CD4-positive, alpha-beta T cell treated with Interleukin-10 for 1 hour (primary cell): ENCODE results near the gene LRRC56.

ENCODE experiments used
- DNase-seq: peaks from one replicate; pipeline ENCODE4 v3.0.0-alpha.2; 2020

Gene LRRC56

GRCh38 chr11:541433-541885 is 4.1 kb downstream of the LRRC56 start:
- no peak for DNase-seq

GRCh38 chr11:544817-545166 is 7.5 kb downstream of the LRRC56 start:
- DNase-seq, result no peak

- no peak for DNase-seq
Observed at GRCh38 chr11:545171-545570, 7.8 kb downstream of the LRRC56 start.

- no peak for DNase-seq
Observed at GRCh38 chr11:548700-549603, 11.6 kb downstream of the LRRC56 start.

GRCh38 chr11:550021-550745 is 12.9 kb downstream of the LRRC56 start:
- no peak for DNase-seq

- DNase-seq, result no peak
Observed at GRCh38 chr11:550746-551085, 13.4 kb downstream of the LRRC56 start.

GRCh38 chr11:551131-551530 is 13.8 kb downstream of the LRRC56 start:
- no peak for DNase-seq

GRCh38 chr11:551596-551995 is 14.3 kb downstream of the LRRC56 start:
- no peak for DNase-seq

GRCh38 chr11:553083-553987 is 16.0 kb downstream of the LRRC56 start:
- no peak for DNase-seq

GRCh38 chr11:553988-554340 is 16.6 kb downstream of the LRRC56 start:
- no peak for DNase-seq

GRCh38 chr11:554428-555226 is 17.3 kb downstream of the LRRC56 start:
- peak; percentile 83 for DNase-seq

GRCh38 chr11:555227-555779 is 18.0 kb downstream of the LRRC56 start:
- no peak for DNase-seq

- DNase-seq, result no peak
Observed at GRCh38 chr11:555780-556661, 18.7 kb downstream of the LRRC56 start.

- no peak for DNase-seq
Observed at GRCh38 chr11:556662-557256, 19.4 kb downstream of the LRRC56 start.

- DNase-seq, result no peak
Observed at GRCh38 chr11:557328-558132, 20.2 kb downstream of the LRRC56 start.

GRCh38 chr11:558503-558902 is 21.2 kb downstream of the LRRC56 start:
- DNase-seq, result no peak

- DNase-seq, result no peak
Observed at GRCh38 chr11:559020-559620, 21.8 kb downstream of the LRRC56 start.

- DNase-seq, result no peak
Observed at GRCh38 chr11:559712-560304, 22.5 kb downstream of the LRRC56 start.
